ENCODE data around the gene MAP3K6. TPM values are rescaled to one million over a fixed set of nuclear protein-coding genes. Genes with fewer than 3 reads are reported as not detected.

Gene MAP3K6
- total and polyA plus RNA-seq, 2 donors = 5.3 to 45.0 TPM

DNA sequence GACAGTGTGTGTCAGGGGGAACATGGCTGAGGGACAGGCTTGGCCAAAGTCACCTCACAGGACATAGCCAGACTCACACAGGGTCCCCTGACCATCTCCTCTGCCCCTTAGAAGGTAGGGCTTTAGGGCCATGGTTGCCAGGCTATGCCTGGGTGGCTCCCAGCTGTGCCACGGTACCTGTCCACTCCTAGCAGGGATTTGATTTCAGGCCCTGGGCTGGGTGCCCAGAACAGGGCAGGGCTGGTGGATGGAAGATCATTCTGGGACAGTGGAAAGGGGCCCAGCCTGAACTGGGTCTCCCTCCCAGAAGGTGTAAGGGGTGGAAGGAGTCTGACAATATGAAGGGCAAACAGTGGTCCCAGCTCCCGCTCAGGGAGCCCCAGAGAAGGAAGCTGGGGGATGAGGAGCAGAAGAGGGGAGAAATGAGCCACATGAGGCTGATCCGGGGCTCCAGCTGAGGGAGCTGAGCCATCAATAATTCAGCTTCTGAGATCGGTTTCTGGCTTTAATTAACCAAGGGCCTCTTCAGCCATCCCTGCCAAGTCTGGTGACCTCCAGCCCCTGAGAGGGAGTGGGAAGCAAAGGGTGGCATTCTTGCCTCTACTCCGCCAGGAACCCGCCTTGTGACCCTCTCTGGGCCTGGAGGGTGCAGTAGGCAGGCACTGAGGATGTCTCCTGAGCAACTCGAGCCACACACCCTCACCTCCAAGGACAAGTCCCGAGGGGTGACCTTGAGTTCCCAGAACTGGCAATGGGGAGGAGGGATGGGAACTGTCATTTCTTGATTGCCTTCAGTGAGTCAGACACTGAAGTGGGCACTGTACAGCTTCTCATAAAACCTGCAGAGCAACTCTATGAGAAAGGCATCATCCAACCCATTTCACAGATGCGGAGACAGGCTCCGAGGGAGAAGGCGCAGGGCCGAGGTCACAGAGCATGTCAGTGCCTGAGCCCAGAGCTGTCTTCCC is 14.3 kb upstream of the MAP3K6 start:
- Histone ChIP-seq H3K4me1 (ENCODE audit: control insufficient read depth in 2 of 2, insufficient read depth in 2 of 2, low read length in 2 of 2) (peaks cover 0 to 5% of the 10 kb centered on the region in 2 donors), H3K27ac (ENCODE audit: low read depth in 1 of 2, low read length in 1 of 2) (no peak overlapping the region), H3K4me3 (ENCODE audit: low read length in 2 of 2) (no peak overlapping the region), H3K27me3 (ENCODE audit: control insufficient read depth in 2 of 2, insufficient read depth in 1 of 2, low read length in 1 of 2) (peaks cover 0 to 31% of the 10 kb centered on the region in 2 donors), H3K36me3 (ENCODE audit: control insufficient read depth in 2 of 2, insufficient read depth in 2 of 2, low read length in 1 of 2) (no peaks in the 10 kb centered on the region), H3K9me3 (ENCODE audit: control insufficient read depth in 2 of 2, insufficient read depth in 1 of 2, low read length in 1 of 2) (no peaks in the 10 kb centered on the region)
- DNase-seq (ENCODE audit: low read depth in 6 of 9, low spot score in 9 of 9) = no peak
- 96% methylated on average over 12 of the region's 12 CpGs for WGBS

DNA sequence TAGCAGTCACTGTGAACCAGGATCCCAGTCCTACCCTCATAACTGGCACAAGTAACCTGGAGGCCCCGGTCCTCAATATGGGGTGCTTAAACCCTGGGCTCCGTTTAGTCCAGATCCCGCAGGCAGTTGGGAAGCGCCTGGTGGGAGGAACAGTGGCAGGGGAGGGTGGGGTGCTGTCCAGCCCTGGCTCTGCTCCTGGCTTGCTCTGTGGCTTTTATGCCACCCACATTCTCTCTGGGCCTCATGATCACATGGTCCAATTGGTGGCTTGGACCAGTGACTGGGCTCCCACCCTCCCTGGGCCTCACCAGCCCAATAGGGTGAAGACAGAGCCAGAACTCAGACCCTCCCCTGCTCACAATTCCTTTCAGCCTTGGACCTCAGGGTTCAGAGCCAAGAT is 13.5 kb upstream of the MAP3K6 start:
- H3K9me3 ChIP-seq (ENCODE audit: control insufficient read depth in 2 of 2, insufficient read depth in 1 of 2, low read length in 1 of 2) = no peaks in the 10 kb centered on the region
- WGBS = 97% methylated on average over 4 of the region's 4 CpGs
- peaks cover 0 to 5% of the 10 kb centered on the region in 2 donors for H3K4me1 ChIP-seq (ENCODE audit: control insufficient read depth in 2 of 2, insufficient read depth in 2 of 2, low read length in 2 of 2)
- no peak overlapping the region for H3K4me3 ChIP-seq (ENCODE audit: low read length in 2 of 2)
- no peak for DNase-seq (ENCODE audit: low read depth in 6 of 9, low spot score in 9 of 9)
- no peak overlapping the region for H3K27ac ChIP-seq (ENCODE audit: low read depth in 1 of 2, low read length in 1 of 2)
- H3K27me3 ChIP-seq (ENCODE audit: control insufficient read depth in 2 of 2, insufficient read depth in 1 of 2, low read length in 1 of 2) = peaks cover 0 to 31% of the 10 kb centered on the region in 2 donors
- H3K36me3 ChIP-seq (ENCODE audit: control insufficient read depth in 2 of 2, insufficient read depth in 2 of 2, low read length in 1 of 2) = no peaks in the 10 kb centered on the region

DNA sequence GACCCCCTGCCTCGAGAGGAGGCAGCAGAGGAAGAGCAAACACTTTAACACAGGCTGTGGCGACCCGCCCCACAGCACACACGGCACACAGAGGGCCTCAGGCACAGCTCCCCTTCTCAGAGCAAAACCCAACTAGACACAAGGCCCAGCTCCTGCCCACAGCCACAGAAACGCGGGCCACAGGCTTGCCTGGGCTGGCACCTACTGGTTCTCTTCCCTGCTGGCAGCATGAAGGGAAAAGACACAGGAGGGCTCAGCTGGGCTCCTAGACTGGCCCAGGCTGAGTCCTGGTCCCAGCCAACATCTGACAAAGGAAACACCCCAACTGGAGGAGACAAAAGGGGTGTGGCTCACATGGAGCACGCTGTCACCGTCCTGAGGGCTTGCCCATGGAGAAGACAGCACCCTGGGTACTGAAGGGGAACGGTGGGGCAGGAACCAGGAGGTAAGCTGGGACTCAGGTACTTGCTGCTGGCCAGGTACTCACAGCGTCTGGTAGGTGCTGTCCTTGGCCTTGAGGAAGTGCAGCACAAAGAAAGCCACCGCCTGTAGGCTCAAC is 12.9 kb upstream of the MAP3K6 start:
- Histone ChIP-seq H3K4me3 (ENCODE audit: low read length in 2 of 2) (no peak overlapping the region), H3K9me3 (ENCODE audit: control insufficient read depth in 2 of 2, insufficient read depth in 1 of 2, low read length in 1 of 2) (no peaks in the 10 kb centered on the region), H3K36me3 (ENCODE audit: control insufficient read depth in 2 of 2, insufficient read depth in 2 of 2, low read length in 1 of 2) (no peaks in the 10 kb centered on the region), H3K4me1 (ENCODE audit: control insufficient read depth in 2 of 2, insufficient read depth in 2 of 2, low read length in 2 of 2) (peaks cover 0 to 5% of the 10 kb centered on the region in 2 donors), H3K27me3 (ENCODE audit: control insufficient read depth in 2 of 2, insufficient read depth in 1 of 2, low read length in 1 of 2) (peaks cover 0 to 31% of the 10 kb centered on the region in 2 donors), H3K27ac (ENCODE audit: low read depth in 1 of 2, low read length in 1 of 2) (no peak overlapping the region)
- whole genome bisulfite sequencing = 93% methylated on average over 11 of the region's 11 CpGs
- no peak for DNase-seq (ENCODE audit: low read depth in 6 of 9, low spot score in 9 of 9)

DNA sequence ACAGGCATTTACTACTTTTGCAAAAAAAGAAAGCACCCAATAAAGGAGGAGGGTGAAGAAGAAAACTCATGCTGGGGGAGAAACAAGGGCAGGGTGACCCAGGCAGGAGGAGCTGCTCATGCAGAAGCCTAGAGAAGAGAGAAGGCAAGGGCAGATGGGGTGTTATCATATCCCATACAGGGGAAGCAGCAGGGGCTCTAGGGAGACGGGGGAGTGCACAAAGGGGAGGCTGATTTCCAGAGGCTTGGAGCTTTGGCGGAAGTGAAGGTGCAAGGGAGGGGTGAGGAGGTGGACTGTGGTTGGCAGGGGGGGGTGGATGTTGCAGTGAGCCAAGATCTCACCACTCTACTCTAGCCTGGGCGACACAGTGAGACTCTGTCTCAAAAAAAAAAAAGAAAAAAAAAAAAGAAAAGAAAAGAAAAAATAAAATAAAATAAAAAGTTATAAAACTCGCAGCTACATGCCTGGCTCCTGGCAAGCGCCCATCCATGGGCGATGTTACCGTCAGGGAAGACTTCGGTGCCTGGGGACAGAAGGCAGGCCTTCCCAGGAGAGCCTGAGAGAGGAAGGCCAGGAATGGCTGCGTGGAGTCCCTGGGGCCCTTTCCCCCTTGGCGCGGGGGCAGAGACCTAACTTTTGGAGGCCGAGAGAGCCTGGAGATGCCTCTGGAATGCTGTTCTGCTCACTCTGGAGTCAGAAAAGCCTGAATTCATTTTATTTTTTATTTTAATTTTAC is 11.2 kb upstream of the MAP3K6 start:
- Histone ChIP-seq H3K36me3 (ENCODE audit: control insufficient read depth in 2 of 2, insufficient read depth in 2 of 2, low read length in 1 of 2) (no peaks in the 10 kb centered on the region), H3K9me3 (ENCODE audit: control insufficient read depth in 2 of 2, insufficient read depth in 1 of 2, low read length in 1 of 2) (no peaks in the 10 kb centered on the region), H3K4me1 (ENCODE audit: control insufficient read depth in 2 of 2, insufficient read depth in 2 of 2, low read length in 2 of 2) (peaks cover 0 to 2% of the 10 kb centered on the region in 2 donors), H3K27ac (ENCODE audit: low read depth in 1 of 2, low read length in 1 of 2) (no peak overlapping the region), H3K4me3 (ENCODE audit: low read length in 2 of 2) (no peak overlapping the region), H3K27me3 (ENCODE audit: control insufficient read depth in 2 of 2, insufficient read depth in 1 of 2, low read length in 1 of 2) (peaks cover 0 to 18% of the 10 kb centered on the region in 2 donors)
- no peak for DNase-seq (ENCODE audit: low read depth in 6 of 9, low spot score in 9 of 9)
- 94% methylated on average over 12 of the region's 12 CpGs for WGBS

DNA sequence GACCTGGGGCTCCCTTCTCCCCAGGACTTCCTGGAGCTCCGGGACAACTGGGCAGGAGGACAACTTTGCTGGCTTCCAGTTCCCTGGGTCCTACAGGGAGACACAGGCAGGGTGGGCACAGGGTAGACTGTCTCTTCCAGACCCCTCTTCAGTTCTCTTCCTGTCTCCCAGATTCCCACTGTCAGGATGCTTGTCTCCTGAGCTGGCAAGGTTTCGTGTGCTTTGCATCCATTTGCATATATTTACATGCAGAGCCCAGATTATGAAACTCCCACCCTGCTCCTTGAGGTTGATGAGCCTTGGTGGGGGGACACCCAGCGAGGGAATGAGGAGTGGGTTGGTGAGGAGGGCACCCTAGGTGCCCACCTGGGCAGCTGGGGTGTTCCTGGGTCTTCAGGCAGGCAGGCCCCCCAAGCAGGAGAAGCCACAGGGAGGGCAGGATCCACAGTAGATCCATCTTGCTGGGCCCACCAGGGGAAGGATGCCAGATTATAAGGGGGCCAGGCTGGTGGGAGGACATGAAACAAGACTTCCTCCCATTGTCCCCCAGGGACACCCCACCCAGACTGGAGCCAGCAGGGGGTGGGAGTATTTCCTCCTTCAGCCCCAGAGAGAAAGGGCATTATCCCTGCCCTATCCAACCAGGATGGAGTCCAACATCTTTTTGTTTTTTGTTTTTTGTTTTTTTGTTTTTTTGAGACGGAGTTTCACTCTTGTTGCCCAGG is 7.8 kb upstream of the MAP3K6 start, which contains the start of gene FCN3:
Gene FCN3 (minus strand): TSS at position 463 of the 725 bp plus-strand sequence. CDS start 6 bp downstream, at position 457.
- Histone ChIP-seq H3K9me3 (ENCODE audit: control insufficient read depth in 2 of 2, insufficient read depth in 1 of 2, low read length in 1 of 2) (no peaks in the 10 kb centered on the region), H3K27me3 (ENCODE audit: control insufficient read depth in 2 of 2, insufficient read depth in 1 of 2, low read length in 1 of 2) (peaks cover 0 to 2% of the 10 kb centered on the region in 2 donors), H3K4me1 (ENCODE audit: control insufficient read depth in 2 of 2, insufficient read depth in 2 of 2, low read length in 2 of 2) (peaks cover 0 to 1% of the 10 kb centered on the region in 2 donors), H3K36me3 (ENCODE audit: control insufficient read depth in 2 of 2, insufficient read depth in 2 of 2, low read length in 1 of 2) (no peaks in the 10 kb centered on the region), H3K27ac (ENCODE audit: low read depth in 1 of 2, low read length in 1 of 2) (no peak within 1 kb of the TSS), H3K4me3 (ENCODE audit: low read length in 2 of 2) (no peak within 1 kb of the TSS)
- DNase-seq (ENCODE audit: low read depth in 6 of 9, low spot score in 9 of 9) = no peak
- WGBS = 93% methylated on average over 4 of the region's 4 CpGs

DNA sequence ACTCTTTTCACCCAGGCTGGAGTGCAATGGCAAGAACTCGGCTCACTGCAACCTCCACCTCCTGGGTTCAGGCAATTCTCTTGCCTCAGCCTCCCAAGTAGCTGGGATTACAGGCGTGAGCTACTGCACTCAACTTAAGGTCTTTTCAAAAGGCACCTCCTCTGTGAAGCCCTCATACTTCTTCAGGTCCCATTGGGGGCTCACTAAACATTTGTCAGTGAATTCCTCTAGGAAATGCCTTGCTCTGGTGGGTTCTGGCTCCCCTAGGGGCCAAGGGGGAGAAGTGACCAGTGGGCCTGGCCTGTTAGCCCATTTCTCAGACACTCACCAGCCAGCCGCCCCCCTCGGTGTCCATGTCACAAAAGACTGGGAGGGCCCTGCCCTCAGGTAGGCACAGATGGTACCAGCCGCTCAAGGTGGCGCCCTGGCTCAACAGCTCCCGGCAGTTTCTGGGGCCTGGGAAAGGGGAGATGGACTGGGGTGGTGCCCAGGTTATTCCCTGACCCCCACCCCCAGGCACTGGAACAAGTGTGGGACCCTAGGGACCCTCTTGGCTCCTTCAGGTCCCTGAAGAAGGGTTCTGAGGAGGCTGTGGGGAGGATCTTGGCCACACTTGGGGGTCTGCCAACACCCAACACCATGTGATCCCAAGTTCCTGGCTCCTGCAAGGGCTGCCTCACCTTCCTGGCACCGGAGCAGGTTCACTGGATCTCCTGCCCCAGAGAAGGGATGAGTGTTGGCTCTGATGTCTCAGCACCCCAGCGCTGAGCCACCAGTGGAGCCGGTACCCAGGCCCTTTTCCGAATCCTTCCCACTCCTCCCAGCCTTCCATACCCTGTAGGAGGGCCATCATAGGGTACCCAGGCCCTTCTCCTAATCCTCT is 6.3 kb upstream of the MAP3K6 start:
- no peaks in the 10 kb centered on the region for H3K36me3 ChIP-seq (ENCODE audit: control insufficient read depth in 2 of 2, insufficient read depth in 2 of 2, low read length in 1 of 2)
- peaks cover 0 to 7% of the 10 kb centered on the region in 2 donors for H3K27me3 ChIP-seq (ENCODE audit: control insufficient read depth in 2 of 2, insufficient read depth in 1 of 2, low read length in 1 of 2)
- H3K4me1 ChIP-seq (ENCODE audit: control insufficient read depth in 2 of 2, insufficient read depth in 2 of 2, low read length in 2 of 2) = peaks cover 0 to 8% of the 10 kb centered on the region in 2 donors
- DNase-seq (ENCODE audit: low read depth in 6 of 9, low spot score in 9 of 9) = no peak
- no peaks in the 10 kb centered on the region for H3K9me3 ChIP-seq (ENCODE audit: control insufficient read depth in 2 of 2, insufficient read depth in 1 of 2, low read length in 1 of 2)
- no peak overlapping the region for H3K27ac ChIP-seq (ENCODE audit: low read depth in 1 of 2, low read length in 1 of 2)
- no peak overlapping the region for H3K4me3 ChIP-seq (ENCODE audit: low read length in 2 of 2)
- WGBS = 95% methylated on average over 11 of the region's 11 CpGs

DNA sequence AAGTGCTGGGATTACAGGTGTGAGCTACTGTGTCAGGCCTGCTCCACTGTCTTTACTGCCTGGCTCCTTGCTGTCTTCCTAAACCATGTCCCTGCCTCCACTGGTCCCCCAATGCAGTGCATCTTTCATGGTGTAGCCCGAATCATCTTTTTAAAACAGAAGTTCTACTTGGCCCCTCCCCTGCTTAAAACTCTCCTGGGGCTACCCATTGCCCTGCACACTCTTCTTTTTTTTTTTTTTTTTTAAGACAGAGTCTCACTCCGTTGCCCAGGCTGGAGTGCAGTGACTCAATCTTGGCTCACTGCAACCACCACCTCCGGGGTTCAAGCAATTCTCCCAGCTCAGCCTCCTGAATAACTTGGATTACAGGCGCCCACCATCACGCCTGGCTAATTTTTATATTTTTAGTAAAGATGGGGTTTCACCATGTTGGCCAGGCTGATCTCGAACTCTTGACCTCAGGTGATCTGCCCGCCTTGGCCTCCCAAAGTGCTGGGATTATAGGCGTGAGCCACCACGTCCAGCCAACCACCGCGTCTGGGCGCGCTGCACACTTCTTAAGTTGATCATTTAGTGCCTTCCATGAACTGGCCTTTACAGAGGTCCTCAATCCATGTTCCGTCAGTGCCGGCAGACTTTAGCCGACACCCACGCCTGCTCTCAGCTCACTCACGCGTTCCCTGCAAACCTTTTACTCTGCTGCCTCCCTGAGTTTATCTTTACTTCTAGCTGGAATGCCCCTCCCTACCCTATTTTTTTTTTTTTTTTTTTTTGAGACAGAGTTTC is 5.5 kb upstream of the MAP3K6 start:
- Histone ChIP-seq H3K27ac (ENCODE audit: low read depth in 1 of 2, low read length in 1 of 2) (no peak overlapping the region), H3K36me3 (ENCODE audit: control insufficient read depth in 2 of 2, insufficient read depth in 2 of 2, low read length in 1 of 2) (no peaks in the 10 kb centered on the region), H3K9me3 (ENCODE audit: control insufficient read depth in 2 of 2, insufficient read depth in 1 of 2, low read length in 1 of 2) (no peaks in the 10 kb centered on the region), H3K27me3 (ENCODE audit: control insufficient read depth in 2 of 2, insufficient read depth in 1 of 2, low read length in 1 of 2) (peaks cover 0 to 9% of the 10 kb centered on the region in 2 donors), H3K4me1 (ENCODE audit: control insufficient read depth in 2 of 2, insufficient read depth in 2 of 2, low read length in 2 of 2) (peaks cover 0 to 13% of the 10 kb centered on the region in 2 donors), H3K4me3 (ENCODE audit: low read length in 2 of 2) (no peak overlapping the region)
- 97% methylated on average over 19 of the region's 19 CpGs for WGBS
- no peak for DNase-seq (ENCODE audit: low read depth in 6 of 9, low spot score in 9 of 9)
